Uterus (tissue), 4 donors: Measurements from ENCODE around the gene FBXO30. TPM values are rescaled to one million over a fixed set of nuclear protein-coding genes. Genes with fewer than 3 reads are reported as not detected.

Source experiments
- DNase-seq, 2 donors: peaks; one replicate each; pipeline ENCODE4 v3.0.0-alpha.2; 2019 to 2020
- H3K27ac ChIP-seq, 2 donors: fragments of 200-600 bp; sonication (generic); 1 replicate in 1 of 2; 2 replicates in 1 of 2; pipeline ENCODE4 v1.5.1; 2016 to 2018
- H3K27me3 ChIP-seq, 2 donors: fragments of 200-600 bp; sonication (generic); one replicate each; pipeline ENCODE4 v1.5.1; 2018 to 2019; ENCODE audit warnings: control low read depth in 1 of 2
- H3K36me3 ChIP-seq, 2 donors: fragments of 200-600 bp; sonication (generic); one replicate each; pipeline ENCODE4 v1.5.1; 2019; ENCODE audit warnings: control low read depth in 1 of 2
- H3K4me1 ChIP-seq, 2 donors: fragments of 200-600 bp; sonication (generic); one replicate each; pipeline ENCODE4 v1.5.1; 2018 to 2019; ENCODE audit warnings: control low read depth in 1 of 2
- H3K4me3 ChIP-seq, 2 donors: fragments of 200-600 bp; sonication (generic); 1 replicate in 1 of 2; 2 replicates in 1 of 2; pipeline ENCODE4 v1.5.1; 2018 to 2019; ENCODE audit warnings: mild to moderate bottlenecking in 1 of 2
- H3K9me3 ChIP-seq, 2 donors: fragments of 200-600 bp; sonication (generic); one replicate each; pipeline ENCODE4 v1.5.1; 2019; ENCODE audit warnings: control low read depth in 1 of 2
- POLR2A ChIP-seq, 2 donors: fragments of 450-650 bp; IDR thresholded peaks; one replicate each; pipeline ENCODE4 v1.6.1; 2016; ENCODE audit warnings: antibody characterized with exemption in 2 of 2, mild to moderate bottlenecking in 1 of 2, moderate library complexity in 1 of 2
- intact Hi-C: fragments of 100-400 bp; cut with DNase I; formaldehyde crosslinking; loops from one replicate; pipeline ENCODE4 v1.15.1; 2023; ENCODE audit warnings: low total_unique reads
- total RNA-seq, 4 donors: library from RNA; depleted of rRNA in 3 of 4; stranded (reverse); fragments of >200 nt in 3 of 4; gene quantifications; one replicate each; pipeline versions ENCODE4 v1.1.0 to v1.2.4, GENCODE V29; 2014 to 2023
- TF ChIP-seq, protein P1 (sequence below), 4 experiments: fragments of 200-600 bp in 2 of 4; fragments of 450-650 bp in 2 of 4; sonication (generic) in 2 of 4; IDR thresholded peaks; one replicate each; pipeline ENCODE4 v1.5.1; 2016 to 2019; ENCODE audit warnings: antibody characterized with exemption in 4 of 4, mild to moderate bottlenecking in 2 of 4, moderate library complexity in 1 of 4
- donor health status: DM: yes; HTN: yes; CAD: no.

FBXO30 gene
- total RNA-seq, 4 donors from 2014 or later: 11.0 to 30.5 (median 15.7) TPM

DNA sequence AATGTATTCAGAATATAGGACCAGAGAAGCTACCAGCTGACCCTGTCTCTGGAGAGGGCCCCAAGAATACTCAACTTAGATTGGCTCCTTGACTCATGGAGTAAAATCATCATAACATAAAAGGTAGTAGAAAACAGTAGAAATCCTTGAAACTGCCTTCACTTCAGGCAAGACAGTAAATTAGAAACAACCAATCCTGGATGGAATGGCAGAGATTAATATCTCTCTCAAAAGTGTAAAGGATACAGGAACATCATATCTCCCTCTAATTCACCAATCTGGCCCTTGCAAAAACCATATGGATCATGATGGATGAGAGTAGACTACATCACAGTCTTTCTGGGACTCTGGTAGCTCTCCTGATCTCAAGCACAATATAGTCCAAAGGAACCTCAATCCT is 58.9 kb downstream of the FBXO30 start:
- Histone ChIP-seq H3K4me3 (no peak overlapping the region), H3K9me3 (no peaks in the 10 kb centered on the region), H3K27me3 (no peaks in the 10 kb centered on the region), H3K36me3 (no peaks in the 10 kb centered on the region), H3K4me1 (no peaks in the 10 kb centered on the region), H3K27ac (no peak overlapping the region)
- TF ChIP-seq, protein P1, sequence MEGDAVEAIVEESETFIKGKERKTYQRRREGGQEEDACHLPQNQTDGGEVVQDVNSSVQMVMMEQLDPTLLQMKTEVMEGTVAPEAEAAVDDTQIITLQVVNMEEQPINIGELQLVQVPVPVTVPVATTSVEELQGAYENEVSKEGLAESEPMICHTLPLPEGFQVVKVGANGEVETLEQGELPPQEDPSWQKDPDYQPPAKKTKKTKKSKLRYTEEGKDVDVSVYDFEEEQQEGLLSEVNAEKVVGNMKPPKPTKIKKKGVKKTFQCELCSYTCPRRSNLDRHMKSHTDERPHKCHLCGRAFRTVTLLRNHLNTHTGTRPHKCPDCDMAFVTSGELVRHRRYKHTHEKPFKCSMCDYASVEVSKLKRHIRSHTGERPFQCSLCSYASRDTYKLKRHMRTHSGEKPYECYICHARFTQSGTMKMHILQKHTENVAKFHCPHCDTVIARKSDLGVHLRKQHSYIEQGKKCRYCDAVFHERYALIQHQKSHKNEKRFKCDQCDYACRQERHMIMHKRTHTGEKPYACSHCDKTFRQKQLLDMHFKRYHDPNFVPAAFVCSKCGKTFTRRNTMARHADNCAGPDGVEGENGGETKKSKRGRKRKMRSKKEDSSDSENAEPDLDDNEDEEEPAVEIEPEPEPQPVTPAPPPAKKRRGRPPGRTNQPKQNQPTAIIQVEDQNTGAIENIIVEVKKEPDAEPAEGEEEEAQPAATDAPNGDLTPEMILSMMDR (IDR thresholded peaks at IDR 0.05): no peak
- no peak for TF ChIP-seq POLR2A (IDR thresholded peaks at IDR 0.05)
- no peak for DNase-seq
- intact Hi-C loops: no loop called here

DNA sequence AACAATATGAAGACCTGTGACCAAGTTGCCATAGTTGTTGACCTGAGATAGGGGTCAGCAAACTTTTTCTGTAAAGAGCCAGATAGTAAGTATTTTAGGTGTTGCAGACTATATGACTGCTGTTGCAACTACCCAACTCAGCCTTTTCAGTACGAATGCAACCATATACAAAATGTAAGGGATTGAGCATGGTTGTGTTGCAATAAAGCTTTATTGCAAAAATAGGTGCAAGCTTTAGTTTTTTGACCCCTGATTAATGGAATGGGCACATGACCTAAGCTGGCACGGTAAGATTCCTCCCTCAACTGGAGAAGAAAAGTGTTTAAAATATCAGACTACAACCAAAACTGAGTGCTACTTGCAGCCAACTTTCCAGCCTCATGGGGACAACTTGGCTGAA is 62.0 kb downstream of the FBXO30 start:
- no peaks in the 10 kb centered on the region for H3K36me3 ChIP-seq
- H3K27ac ChIP-seq: no peak overlapping the region
- DNase-seq: no peak
- H3K4me3 ChIP-seq: no peak overlapping the region
- TF ChIP-seq POLR2A (IDR thresholded peaks at IDR 0.05): no peak
- TF ChIP-seq, protein P1 (IDR thresholded peaks at IDR 0.05): no peak
- H3K4me1 ChIP-seq: no peaks in the 10 kb centered on the region
- intact Hi-C loops: no loop called here
- H3K9me3 ChIP-seq: no peaks in the 10 kb centered on the region
- no peaks in the 10 kb centered on the region for H3K27me3 ChIP-seq

DNA sequence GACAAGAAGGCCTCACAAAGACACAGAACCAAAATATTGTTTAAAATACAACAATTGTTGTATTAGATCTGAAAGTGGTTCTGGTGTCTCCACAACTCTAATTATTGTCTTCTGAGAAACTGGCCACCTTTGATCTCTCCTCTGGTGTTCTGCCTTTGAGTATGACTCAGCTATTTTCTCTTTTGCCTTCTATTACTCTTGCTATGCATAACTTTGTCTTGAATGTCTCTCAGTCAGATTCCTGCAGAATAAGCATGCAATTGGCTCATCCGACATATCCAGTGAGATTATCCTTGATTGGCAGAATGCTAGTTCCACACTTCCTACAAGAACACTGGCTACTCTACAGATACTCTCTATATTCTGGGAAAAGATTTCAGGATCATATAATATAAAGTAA is 65.0 kb downstream of the FBXO30 start:
- no peak overlapping the region for H3K27ac ChIP-seq

DNA sequence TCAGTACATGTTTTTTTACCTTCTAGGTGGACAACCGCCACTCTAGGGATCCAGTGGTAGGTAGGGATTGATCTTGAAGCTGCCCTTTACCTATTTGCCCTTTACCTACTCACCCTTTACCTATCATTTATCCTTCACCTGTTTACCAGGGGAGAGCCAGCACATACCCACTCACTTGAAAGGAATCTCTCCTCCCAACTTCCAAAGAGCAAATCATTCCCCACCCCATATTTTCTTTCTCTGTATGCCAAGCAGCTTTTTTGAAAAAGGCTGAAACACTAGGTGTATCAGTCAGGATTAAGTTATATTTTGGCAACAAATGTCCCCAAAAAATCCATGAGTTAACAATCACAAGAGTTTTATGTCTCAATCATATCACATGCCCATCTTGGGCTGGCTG is 68.7 kb downstream of the FBXO30 start:
- no peak for DNase-seq
- intact Hi-C loops: no loop called here
- TF ChIP-seq POLR2A (IDR thresholded peaks at IDR 0.05): no peak
- TF ChIP-seq, protein P1 (IDR thresholded peaks at IDR 0.05): no peak
- no peak overlapping the region for H3K27ac ChIP-seq
- H3K4me3 ChIP-seq: no peak overlapping the region
- no peaks in the 10 kb centered on the region for H3K36me3 ChIP-seq
- H3K9me3 ChIP-seq: no peaks in the 10 kb centered on the region
- no peaks in the 10 kb centered on the region for H3K27me3 ChIP-seq
- no peaks in the 10 kb centered on the region for H3K4me1 ChIP-seq

More for the DNA sequence above, 65.0 kb downstream of the FBXO30 start:
- TF ChIP-seq, protein P1 (IDR thresholded peaks at IDR 0.05): no peak
- no peak for TF ChIP-seq POLR2A (IDR thresholded peaks at IDR 0.05)
- H3K27me3 ChIP-seq: no peaks in the 10 kb centered on the region
- no peaks in the 10 kb centered on the region for H3K4me1 ChIP-seq
- no peak overlapping the region for H3K4me3 ChIP-seq
- H3K36me3 ChIP-seq: no peaks in the 10 kb centered on the region
- intact Hi-C loops: no loop called here
- no peak for DNase-seq
- H3K9me3 ChIP-seq: no peaks in the 10 kb centered on the region

DNA sequence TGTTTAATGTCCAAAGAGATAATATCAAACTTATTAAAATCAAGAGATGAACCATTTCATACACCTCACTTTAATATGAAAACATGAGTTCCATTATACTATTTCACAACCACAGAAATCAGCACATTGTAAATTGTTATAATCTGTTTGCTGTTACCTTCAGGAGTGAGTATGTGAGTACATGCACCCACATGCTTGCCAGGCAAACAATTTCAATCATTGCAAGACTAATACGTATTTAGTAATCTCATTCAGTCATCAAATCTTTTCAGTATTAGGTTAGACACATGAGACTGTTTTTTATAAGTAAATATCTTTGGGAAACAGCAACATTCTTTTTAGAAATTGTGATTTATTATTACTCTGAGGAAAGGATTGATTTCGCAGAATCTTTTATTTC is 70.0 kb downstream of the FBXO30 start:
- no peaks in the 10 kb centered on the region for H3K4me1 ChIP-seq

More for the DNA sequence above, 70.0 kb downstream of the FBXO30 start:
- no peaks in the 10 kb centered on the region for H3K27me3 ChIP-seq
- H3K27ac ChIP-seq: no peak overlapping the region
- no peak for DNase-seq
- H3K9me3 ChIP-seq: no peaks in the 10 kb centered on the region
- TF ChIP-seq, protein P1 (IDR thresholded peaks at IDR 0.05): no peak
- no peaks in the 10 kb centered on the region for H3K36me3 ChIP-seq
- no peak overlapping the region for H3K4me3 ChIP-seq
- intact Hi-C loops: no loop called here

Other genes with a start within 250 kb of the FBXO30 start
- gene EPM2A, start 79.3 kb downstream of the FBXO30 start, total RNA-seq: 10 to 100 TPM; 15.4 to 21.8 (median 18.7) TPM
- gene SHPRH, start 149.6 kb upstream of the FBXO30 start, total RNA-seq: 10 to 100 TPM; 29.4 to 76.5 (median 42.0) TPM
- under 1 TPM in 2 of 4 donors, not detected in 2; 0.07 to 0.12 TPM for gene GRM1, start 214.3 kb upstream of the FBXO30 start, total RNA-seq